IMR-90 (cell line): Measurements from ENCODE around the gene ZNF470. TPM values are rescaled to one million over a fixed set of nuclear protein-coding genes. Genes with fewer than 3 reads are reported as not detected.

ENCODE experiments used
- ATAC-seq: fragments of 200-7000 bp; cut with Tn5 transposase; 2 replicates; pipeline ENCODE4 v1.9.1; 2020; ENCODE audit warnings: low read depth, mild to moderate bottlenecking, moderate library complexity
- BruUV-seq: library from RNA; stranded (reverse); fragments of 400-500 nt; replicated peaks from 2 replicates; lab custom pipeline; 2021; lab: Mats Ljungman, UMichigan
- CTCF ChIA-PET: fragments of 300-600 bp; formaldehyde crosslinking; extraction: SDS; loops from one replicate; lab custom pipeline; 2021; ENCODE audit warnings: antibody characterized with exemption; lab: Yijun Ruan, JAX
- POLR2A ChIA-PET: fragments of 300-600 bp; sonication (Branson Sonifier 250); formaldehyde crosslinking; loops from one replicate; lab custom pipeline; 2022; ENCODE audit warnings: antibody characterized with exemption; ENCODE audit not compliant: unreplicated experiment; lab: Charles Lee
- DNase-seq: peaks from one replicate; pipeline ENCODE4 v3.0.0; 2013
- H2AFZ ChIP-seq: replicated peaks from 2 replicates; pipeline ENCODE3; 2013; ENCODE audit warnings: low read length, mild to moderate bottlenecking; ENCODE audit not compliant: poor library complexity
- H2AK5ac ChIP-seq: 2 replicates; pipeline ENCODE4 v1.6.1; 2013; ENCODE audit warnings: low read depth, low read length, inconsistent platforms
- H2AK9ac ChIP-seq: replicated peaks from 2 replicates; pipeline ENCODE3; 2013; ENCODE audit warnings: mild to moderate bottlenecking, low read depth, low read length, moderate library complexity; ENCODE audit not compliant: poor library complexity
- H2BK120ac ChIP-seq: 2 replicates; pipeline ENCODE4 v1.6.1; 2013; ENCODE audit warnings: low read depth, low read length, inconsistent platforms
- H2BK15ac ChIP-seq: 3 replicates; pipeline ENCODE4 v1.6.1; 2013; ENCODE audit warnings: low read depth, low read length, inconsistent platforms
- H2BK20ac ChIP-seq: 2 replicates; pipeline ENCODE4 v1.6.1; 2013; ENCODE audit warnings: low read depth, mild to moderate bottlenecking, inconsistent platforms, low read length, moderate library complexity
- H2BK5ac ChIP-seq: 2 replicates; pipeline ENCODE4 v1.6.1; 2013; ENCODE audit warnings: mild to moderate bottlenecking, low read depth, low read length, inconsistent platforms; ENCODE audit not compliant: poor library complexity, severe bottlenecking
- H3K14ac ChIP-seq: replicated peaks from 2 replicates; pipeline ENCODE4 v1.6.1; 2013; ENCODE audit warnings: low read depth, low read length, inconsistent platforms
- H3K18ac ChIP-seq: 2 replicates; pipeline ENCODE4 v1.6.1; 2013; ENCODE audit warnings: low read depth, low read length, control low read depth
- H3K23ac ChIP-seq: 2 replicates; pipeline ENCODE4 v1.6.1; 2013; ENCODE audit warnings: low read depth, low read length, inconsistent platforms
- H3K27ac ChIP-seq: 2 replicates; pipeline ENCODE4 v1.5.1; 2013; ENCODE audit warnings: mild to moderate bottlenecking, control low read depth, low read length; ENCODE audit not compliant: insufficient read depth
- H3K27me3 ChIP-seq: 2 replicates; pipeline ENCODE4 v1.6.1; 2013; ENCODE audit warnings: low read length; ENCODE audit not compliant: control insufficient read depth, insufficient read depth
- H3K36me3 ChIP-seq: 2 replicates; pipeline ENCODE4 v1.6.1; 2013; ENCODE audit warnings: low read length, mixed read lengths; ENCODE audit not compliant: control insufficient read depth, insufficient read depth
- H3K4ac ChIP-seq: 2 replicates; pipeline ENCODE4 v1.6.1; 2013; ENCODE audit warnings: low read depth, low read length, inconsistent platforms
- H3K4me1 ChIP-seq: 2 replicates; pipeline ENCODE4 v1.6.1; 2013; ENCODE audit warnings: low read length, mixed read lengths; ENCODE audit not compliant: control insufficient read depth, insufficient read depth
- H3K4me2 ChIP-seq: 2 replicates; pipeline ENCODE4 v1.6.1; 2013; ENCODE audit warnings: low read depth, mild to moderate bottlenecking, control low read depth, low read length, moderate library complexity
- H3K4me3 ChIP-seq: 2 replicates; pipeline ENCODE4 v1.5.1; 2013; ENCODE audit warnings: low read depth, mild to moderate bottlenecking, control low read depth, low read length, moderate library complexity; ENCODE audit not compliant: insufficient read depth
- H3K56ac ChIP-seq: 2 replicates; pipeline ENCODE4 v1.6.1; 2013; ENCODE audit warnings: low read length, inconsistent platforms; ENCODE audit not compliant: insufficient read depth; ENCODE audit errors: extremely low read depth
- H3K79me1 ChIP-seq, 2 experiments: 2 replicates each; pipeline ENCODE4 v1.6.1; 2013; ENCODE audit warnings: low read length in 2 of 2, inconsistent platforms in 1 of 2, low read depth in 1 of 2
- H3K9ac ChIP-seq: 2 replicates; pipeline ENCODE4 v1.6.1; 2013; ENCODE audit warnings: low read depth, low read length, control low read depth
- H3K9me1 ChIP-seq: 2 replicates; pipeline ENCODE4 v1.6.1; 2013; ENCODE audit warnings: low read length, inconsistent platforms; ENCODE audit not compliant: insufficient read depth
- H3K9me3 ChIP-seq: 2 replicates; pipeline ENCODE4 v1.6.1; 2013; ENCODE audit warnings: low read length; ENCODE audit not compliant: control insufficient read depth, insufficient read depth
- H4K20me1 ChIP-seq: 2 replicates; pipeline ENCODE4 v1.6.1; 2013; ENCODE audit warnings: low read length, inconsistent platforms; ENCODE audit not compliant: insufficient read depth
- H4K5ac ChIP-seq: 2 replicates; pipeline ENCODE4 v1.6.1; 2013; ENCODE audit warnings: mild to moderate bottlenecking, low read depth, low read length, control low read depth
- H4K8ac ChIP-seq, 2 experiments: 2 replicates each; pipeline ENCODE4 v1.6.1; 2013; ENCODE audit warnings: low read depth in 2 of 2, low read length in 2 of 2, control low read depth in 1 of 2, inconsistent platforms in 1 of 2
- H4K91ac ChIP-seq: 2 replicates; pipeline ENCODE4 v1.6.1; 2013; ENCODE audit warnings: low read depth, low read length, inconsistent platforms; ENCODE audit not compliant: insufficient read depth
- BHLHE40 ChIP-seq: fragments of 150-350 bp; IDR thresholded peaks from 2 replicates; pipeline ENCODE4 v1.6.1; 2016; ENCODE audit warnings: mild to moderate bottlenecking, low read depth, low read length
- MAFK ChIP-seq: IDR thresholded peaks from 2 replicates; pipeline ENCODE4 v1.6.1; 2012; ENCODE audit warnings: low read depth, low read length, improper control_type of control experiment
- WGBS, 2 experiments: methylation state at CpG; one replicate each; pipeline versions ENCODE4 v1.1.5 to v1.1.7; 2013; ENCODE audit warnings: missing lambda C conversion rate in 2 of 2; ENCODE audit not compliant: insufficient read length in 1 of 2; ENCODE audit errors: extremely low coverage in 2 of 2; 5-methylcytosine and 5-hydroxymethylcytosine counted together
- dilution Hi-C: fragments of 300-500 bp; cut with HindIII; formaldehyde crosslinking; loops from one replicate; pipeline ENCODE4 v1.14.3; 2018; ENCODE audit warnings: low sequenced_read_pairs; ENCODE audit not compliant: unreplicated experiment
- in situ Hi-C: fragments of 300-500 bp; cut with MboI; formaldehyde crosslinking; loops from 3 replicates; pipeline ENCODE4 v1.14.3; 2019; ENCODE audit warnings: low sequenced_read_pairs, inconsistent platforms, mixed read lengths
- intact Hi-C: fragments of 100-400 bp; cut with micrococcal nuclease; formaldehyde crosslinking; loops from 2 replicates; pipeline ENCODE4 v1.10.0; 2022
- polyA plus RNA-seq, 3 experiments: library from polyadenylated mRNA; depleted of rRNA; stranded (reverse); fragments of >200 nt; gene quantifications; 2 replicates each; pipeline ENCODE4 v1.2.3, GENCODE V29; 2012; ENCODE audit warnings: low replicate concordance in 1 of 3
- total RNA-seq: library from RNA; depleted of rRNA; stranded (reverse); fragments of >200 nt; gene quantifications from 2 replicates; pipeline ENCODE4 v1.2.3, GENCODE V29; 2012

ZNF470 gene
- total and polyA plus RNA-seq, 2 of the 4 experiments (the other 2 are of a cell fraction) = 1.7 to 3.8 TPM

GRCh38 chr19:56537442-56537841 lies 29.8 kb upstream of the ZNF470 start:
- dilution Hi-C loops = no loop called here
- ATAC-seq = no peak

More at GRCh38 chr19:56537442-56537841, 29.8 kb upstream of the ZNF470 start:
- H4K8ac ChIP-seq = peak overlapping the region; percentile 62 to 99; a peak in 2 of 4 replicates
- in situ Hi-C loops (no loop called here), intact Hi-C loops (loop anchor here (5.0 kb wide), 1 partner anchor 135 kb away; the partner anchor contains the start of gene ZNF583)
- H3K9me3 ChIP-seq = peaks cover 37% of the 10 kb centered on the region
- H3K27me3 ChIP-seq = no peaks in the 10 kb centered on the region
- H3K4me1 ChIP-seq = peaks cover 2% of the 10 kb centered on the region; the same call in 1 of the 2 replicates
- H3K14ac ChIP-seq = no peak overlapping the region
- no peak for TF ChIP-seq BHLHE40
- TF ChIP-seq MAFK = peak; percentile 47
- H3K9ac ChIP-seq = no peak overlapping the region
- ChIA-PET POLR2A (no interaction called here), CTCF (no interaction called here)
- H2BK15ac ChIP-seq = no peak overlapping the region
- no peak overlapping the region for H3K4me3 ChIP-seq
- H2BK120ac ChIP-seq = no peak overlapping the region
- DNase-seq = no peak
- H3K9me1 ChIP-seq = no peaks in the 10 kb centered on the region
- H2BK5ac ChIP-seq = no peak overlapping the region
- no peak overlapping the region for H2AK5ac ChIP-seq
- H2AK9ac ChIP-seq = no peak overlapping the region
- no peak overlapping the region for H4K5ac ChIP-seq
- peaks cover 16% of the 10 kb centered on the region for H3K36me3 ChIP-seq
- no peak overlapping the region for H4K91ac ChIP-seq
- H3K4ac ChIP-seq = no peak overlapping the region
- H3K27ac ChIP-seq = no peak overlapping the region
- H2AFZ ChIP-seq = no peak overlapping the region
- no peak overlapping the region for H2BK20ac ChIP-seq
- H4K20me1 ChIP-seq = no peaks in the 10 kb centered on the region
- H3K4me2 ChIP-seq = no peak overlapping the region
- no peak overlapping the region for H3K23ac ChIP-seq
- peaks cover 7 to 17% of the 10 kb centered on the region in 2 experiments; a peak in 3 of 4 replicates for H3K79me1 ChIP-seq
- 83% methylated on average over 3 of the region's 3 CpGs; no CpG with 5 or more reads in 1 of the 2 experiments for WGBS, 2 experiments
- BruUV-seq = no TSS peak
- no peak overlapping the region for H3K56ac ChIP-seq
- no peak overlapping the region for H3K18ac ChIP-seq
